GM18526 (cell line): Measurements from ENCODE around the gene STK36.
A peak's percentile ranks its signal among the peaks of the same experiment; 100 is the strongest.

Experiments
- POLR2A ChIP-seq: IDR thresholded peaks from 3 replicates; pipeline ENCODE4 v1.6.1; 2011; ENCODE audit not compliant: insufficient read length; ENCODE audit errors: extremely low read depth

Gene STK36, protein sequence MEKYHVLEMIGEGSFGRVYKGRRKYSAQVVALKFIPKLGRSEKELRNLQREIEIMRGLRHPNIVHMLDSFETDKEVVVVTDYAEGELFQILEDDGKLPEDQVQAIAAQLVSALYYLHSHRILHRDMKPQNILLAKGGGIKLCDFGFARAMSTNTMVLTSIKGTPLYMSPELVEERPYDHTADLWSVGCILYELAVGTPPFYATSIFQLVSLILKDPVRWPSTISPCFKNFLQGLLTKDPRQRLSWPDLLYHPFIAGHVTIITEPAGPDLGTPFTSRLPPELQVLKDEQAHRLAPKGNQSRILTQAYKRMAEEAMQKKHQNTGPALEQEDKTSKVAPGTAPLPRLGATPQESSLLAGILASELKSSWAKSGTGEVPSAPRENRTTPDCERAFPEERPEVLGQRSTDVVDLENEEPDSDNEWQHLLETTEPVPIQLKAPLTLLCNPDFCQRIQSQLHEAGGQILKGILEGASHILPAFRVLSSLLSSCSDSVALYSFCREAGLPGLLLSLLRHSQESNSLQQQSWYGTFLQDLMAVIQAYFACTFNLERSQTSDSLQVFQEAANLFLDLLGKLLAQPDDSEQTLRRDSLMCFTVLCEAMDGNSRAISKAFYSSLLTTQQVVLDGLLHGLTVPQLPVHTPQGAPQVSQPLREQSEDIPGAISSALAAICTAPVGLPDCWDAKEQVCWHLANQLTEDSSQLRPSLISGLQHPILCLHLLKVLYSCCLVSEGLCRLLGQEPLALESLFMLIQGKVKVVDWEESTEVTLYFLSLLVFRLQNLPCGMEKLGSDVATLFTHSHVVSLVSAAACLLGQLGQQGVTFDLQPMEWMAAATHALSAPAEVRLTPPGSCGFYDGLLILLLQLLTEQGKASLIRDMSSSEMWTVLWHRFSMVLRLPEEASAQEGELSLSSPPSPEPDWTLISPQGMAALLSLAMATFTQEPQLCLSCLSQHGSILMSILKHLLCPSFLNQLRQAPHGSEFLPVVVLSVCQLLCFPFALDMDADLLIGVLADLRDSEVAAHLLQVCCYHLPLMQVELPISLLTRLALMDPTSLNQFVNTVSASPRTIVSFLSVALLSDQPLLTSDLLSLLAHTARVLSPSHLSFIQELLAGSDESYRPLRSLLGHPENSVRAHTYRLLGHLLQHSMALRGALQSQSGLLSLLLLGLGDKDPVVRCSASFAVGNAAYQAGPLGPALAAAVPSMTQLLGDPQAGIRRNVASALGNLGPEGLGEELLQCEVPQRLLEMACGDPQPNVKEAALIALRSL (N-terminal part only)

DNA sequence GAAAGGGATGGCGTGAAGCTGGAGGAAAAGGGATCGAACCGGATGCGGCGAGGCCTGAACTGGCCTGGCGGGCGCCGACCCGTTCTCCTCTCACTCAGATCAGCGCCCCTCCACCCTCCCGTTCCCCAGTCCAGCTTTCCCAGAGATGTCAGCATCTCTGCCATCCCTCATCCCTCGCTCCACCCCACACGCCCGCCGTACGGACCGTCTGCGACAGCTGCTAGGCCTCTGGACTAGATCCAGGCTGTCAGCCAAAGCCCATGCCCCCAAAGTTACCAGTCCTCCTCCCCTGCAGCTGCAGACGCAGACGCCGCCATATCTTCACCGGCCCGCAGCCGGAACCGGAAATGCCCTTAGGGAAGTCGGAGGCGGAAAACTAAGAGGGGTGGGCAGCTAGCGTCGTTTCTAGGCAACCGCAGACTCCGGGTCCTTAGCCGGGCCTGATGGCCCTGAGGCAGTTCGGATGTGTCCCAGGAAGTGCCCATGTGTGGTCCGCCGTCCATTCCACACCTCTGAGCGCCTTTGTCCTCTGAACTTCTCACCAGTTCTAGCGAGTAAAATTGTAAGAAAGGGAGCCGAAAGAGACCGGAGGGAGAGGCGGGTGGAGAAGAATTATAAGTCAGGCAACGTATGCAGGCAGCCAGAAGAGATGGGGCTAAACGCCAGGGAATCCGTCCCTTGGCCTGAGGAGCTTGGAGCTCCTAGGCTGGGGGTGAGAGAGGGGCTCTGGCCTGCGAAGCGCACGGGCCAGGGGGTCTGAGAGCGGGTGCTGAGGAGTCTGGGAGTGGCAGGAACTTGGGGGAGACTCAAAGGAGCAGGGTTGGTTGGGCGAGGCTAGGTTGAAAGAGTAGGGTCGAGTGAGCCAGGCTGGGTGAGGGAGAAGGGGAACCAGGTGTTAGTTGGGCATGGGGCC lies at the start of gene STK36, which contains the start of gene RNF25:
Gene STK36, plus strand, starts transcription at position 433 of the 913 bp plus-strand sequence. CDS start 744 bp downstream, outside the sequence.
Gene RNF25, minus strand, starts transcription at position 349 of the 913 bp plus-strand sequence. Its CDS starts 32 bp downstream, at position 317.
- TF ChIP-seq POLR2A = peak; percentile 79

DNA sequence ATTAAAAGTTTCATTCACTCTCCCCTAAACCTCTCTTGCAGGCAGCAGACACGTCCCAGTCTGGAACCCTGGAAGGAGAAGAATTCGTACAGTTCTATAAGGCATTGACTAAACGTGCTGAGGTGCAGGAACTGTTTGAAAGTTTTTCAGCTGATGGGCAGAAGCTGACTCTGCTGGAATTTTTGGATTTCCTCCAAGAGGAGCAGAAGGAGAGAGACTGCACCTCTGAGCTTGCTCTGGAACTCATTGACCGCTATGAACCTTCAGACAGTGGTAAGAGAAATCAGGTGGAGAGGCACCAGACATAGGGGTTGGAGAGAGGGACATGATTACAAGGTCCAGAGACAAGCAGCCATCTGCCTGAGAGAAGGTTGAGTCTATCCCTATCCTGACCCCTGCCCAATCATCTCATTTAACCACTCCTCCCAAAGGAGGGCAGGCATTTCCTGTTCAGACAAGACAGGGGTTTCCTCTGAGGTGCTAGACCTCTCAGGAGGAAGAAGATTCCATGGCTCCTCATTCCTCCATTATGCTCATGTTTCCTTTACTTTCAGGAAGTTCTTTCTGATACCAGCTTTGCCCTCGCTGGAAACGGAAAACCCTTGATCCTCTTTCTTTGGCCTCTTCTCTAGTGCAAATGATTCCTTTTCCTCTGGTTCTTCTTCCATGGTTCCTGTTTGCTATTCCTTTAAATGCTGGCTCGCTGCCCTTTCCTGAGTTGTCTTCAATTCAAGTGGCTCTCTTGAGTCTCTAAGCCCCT lies 49.1 kb upstream of the STK36 start:
- no peak for TF ChIP-seq POLR2A

DNA sequence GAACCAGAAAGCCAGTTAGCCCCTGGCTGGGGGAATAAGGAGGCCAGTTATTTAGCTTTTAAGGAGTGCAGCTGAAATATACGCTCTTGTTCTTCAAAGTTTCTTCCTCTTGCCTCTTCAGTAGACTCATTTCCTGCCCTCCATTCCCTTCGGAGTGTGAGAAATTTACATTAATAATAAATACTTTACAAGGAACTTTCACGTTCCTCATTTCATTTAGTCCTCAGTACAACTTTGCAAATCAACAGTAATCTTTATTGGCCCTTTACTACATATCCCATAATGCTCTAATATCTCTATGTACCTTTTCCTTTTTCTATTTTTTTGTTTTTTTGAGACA lies 48.5 kb upstream of the STK36 start:
- TF ChIP-seq POLR2A = no peak

GRCh38 chr2:218626369-218626768 lies 45.5 kb upstream of the STK36 start:
- TF ChIP-seq POLR2A = no peak

- no peak for TF ChIP-seq POLR2A
Observed at GRCh38 chr2:218627939-218628338, 43.9 kb upstream of the STK36 start.

DNA sequence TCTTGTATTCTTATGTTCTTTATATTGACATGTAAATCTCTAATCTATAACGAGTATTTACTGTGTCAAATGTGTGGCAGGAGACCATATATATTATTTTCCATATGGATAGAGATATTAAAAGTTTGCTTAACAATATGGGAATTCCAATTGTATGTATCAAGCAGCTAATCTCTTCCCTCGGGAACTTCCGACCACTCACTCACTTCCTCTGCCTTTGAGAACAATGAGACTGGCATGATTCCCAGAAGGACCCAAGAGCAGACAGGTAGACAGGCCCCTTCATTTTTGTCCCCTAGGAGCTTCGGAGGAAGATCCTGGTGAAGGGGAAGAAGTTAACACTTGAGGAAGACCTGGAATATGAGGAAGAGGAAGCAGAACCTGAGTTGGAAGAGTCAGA lies 40.0 kb upstream of the STK36 start:
- no peak for TF ChIP-seq POLR2A

DNA sequence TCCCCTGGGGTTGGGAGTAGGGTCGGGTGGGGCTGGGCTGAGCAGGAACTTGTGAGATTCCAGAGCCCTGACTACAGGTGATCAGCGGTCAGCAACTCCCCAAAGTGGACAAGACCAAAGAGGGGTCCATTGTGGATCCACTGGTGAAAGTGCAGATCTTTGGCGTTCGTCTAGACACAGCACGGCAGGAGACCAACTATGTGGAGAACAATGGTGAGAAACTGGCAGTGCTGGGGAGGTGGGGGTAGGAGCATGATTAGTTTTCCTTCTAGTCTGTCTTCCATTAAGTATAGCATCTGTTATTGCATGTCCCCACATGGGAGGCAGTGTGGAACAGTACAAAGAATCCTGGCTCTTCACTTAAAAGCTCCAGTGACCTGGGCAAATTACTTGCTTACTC lies 36.2 kb upstream of the STK36 start:
- TF ChIP-seq POLR2A = no peak

GRCh38 chr2:218638372-218638771 lies 33.5 kb upstream of the STK36 start:
- TF ChIP-seq POLR2A = no peak

DNA sequence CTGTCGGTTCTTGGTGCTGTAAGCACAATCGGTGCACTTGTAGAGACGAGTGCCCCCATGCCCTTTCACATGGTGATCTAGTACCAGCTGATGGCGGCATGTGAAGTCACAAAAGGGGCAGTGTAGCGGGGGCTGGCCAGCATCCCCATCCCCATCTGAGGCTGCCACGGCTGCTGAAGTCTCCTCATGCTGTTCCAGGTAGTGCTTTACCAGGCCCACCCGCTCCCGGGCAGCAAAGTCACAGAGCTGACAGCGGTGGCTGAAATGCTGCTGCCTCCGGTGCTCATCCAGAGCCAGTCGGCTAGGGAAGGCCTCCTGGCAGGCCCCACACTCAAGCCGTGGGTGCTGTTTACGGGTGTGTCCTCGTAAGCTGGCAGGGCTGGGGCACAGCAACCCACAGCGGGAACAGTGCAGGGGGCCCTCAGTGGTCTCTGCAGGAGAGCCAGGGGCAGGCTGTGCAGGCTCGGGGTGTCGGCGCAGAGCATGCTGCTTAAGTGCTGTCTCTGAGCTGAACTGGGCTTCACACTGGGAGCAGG lies 29.7 kb upstream of the STK36 start:
- no peak for TF ChIP-seq POLR2A

GRCh38 chr2:218642786-218643185 lies 29.1 kb upstream of the STK36 start:
- no peak for TF ChIP-seq POLR2A

DNA sequence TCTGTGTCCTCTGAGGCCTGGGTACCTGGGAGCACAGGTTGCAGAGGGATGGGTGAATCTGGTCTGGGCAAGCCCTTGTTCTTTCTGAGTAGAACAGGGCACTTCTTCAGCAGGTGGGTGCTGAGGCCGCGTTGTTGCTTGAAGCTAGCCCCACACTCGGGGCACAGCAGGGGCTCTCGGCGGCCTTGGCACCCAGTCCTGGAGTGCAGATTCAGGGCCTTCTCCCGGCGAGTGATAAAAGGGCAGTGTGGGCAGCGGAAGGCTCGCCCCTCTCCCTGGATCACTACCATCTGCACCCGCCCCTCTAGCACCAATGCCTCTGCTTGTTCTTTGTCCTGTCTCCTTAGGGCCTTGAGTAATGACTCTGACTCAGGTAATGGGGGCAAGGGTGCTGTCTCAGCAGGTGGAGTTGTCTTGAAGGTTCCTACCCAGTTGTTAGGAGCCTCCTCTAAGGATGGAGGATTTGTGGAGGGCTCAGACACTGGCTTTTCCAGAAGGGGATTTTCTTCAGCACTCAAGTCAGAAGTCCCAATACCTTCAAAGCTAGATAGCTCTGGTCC lies 28.1 kb upstream of the STK36 start:
- no peak for TF ChIP-seq POLR2A

GRCh38 chr2:218644721-218645120 lies 27.2 kb upstream of the STK36 start:
- TF ChIP-seq POLR2A = no peak

DNA sequence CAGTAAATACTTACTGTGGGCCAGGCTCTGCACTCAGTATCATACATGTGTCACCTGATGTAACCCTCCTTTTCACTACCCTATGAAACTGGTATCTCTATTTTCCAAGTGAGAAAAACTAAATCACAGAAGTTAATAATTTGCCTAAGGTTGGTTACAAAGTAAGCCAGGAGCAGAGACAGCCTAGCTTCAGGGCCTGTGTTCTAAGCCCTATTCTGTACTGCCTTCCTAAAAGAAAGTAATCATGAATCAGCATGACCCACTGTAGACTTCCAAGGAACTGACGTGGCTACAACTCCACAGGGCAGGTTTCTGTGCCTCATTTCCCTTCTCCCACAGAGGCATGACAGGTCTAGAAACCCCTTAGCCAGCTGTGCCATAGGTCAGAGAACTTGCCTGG lies 26.8 kb upstream of the STK36 start:
- TF ChIP-seq POLR2A = no peak
